Measurements from ENCODE around the gene DNM2.

- TF ChIP-seq POLR2A (IDR thresholded peaks at IDR 0.05) = no peak
- TF ChIP-seq, protein P1, sequence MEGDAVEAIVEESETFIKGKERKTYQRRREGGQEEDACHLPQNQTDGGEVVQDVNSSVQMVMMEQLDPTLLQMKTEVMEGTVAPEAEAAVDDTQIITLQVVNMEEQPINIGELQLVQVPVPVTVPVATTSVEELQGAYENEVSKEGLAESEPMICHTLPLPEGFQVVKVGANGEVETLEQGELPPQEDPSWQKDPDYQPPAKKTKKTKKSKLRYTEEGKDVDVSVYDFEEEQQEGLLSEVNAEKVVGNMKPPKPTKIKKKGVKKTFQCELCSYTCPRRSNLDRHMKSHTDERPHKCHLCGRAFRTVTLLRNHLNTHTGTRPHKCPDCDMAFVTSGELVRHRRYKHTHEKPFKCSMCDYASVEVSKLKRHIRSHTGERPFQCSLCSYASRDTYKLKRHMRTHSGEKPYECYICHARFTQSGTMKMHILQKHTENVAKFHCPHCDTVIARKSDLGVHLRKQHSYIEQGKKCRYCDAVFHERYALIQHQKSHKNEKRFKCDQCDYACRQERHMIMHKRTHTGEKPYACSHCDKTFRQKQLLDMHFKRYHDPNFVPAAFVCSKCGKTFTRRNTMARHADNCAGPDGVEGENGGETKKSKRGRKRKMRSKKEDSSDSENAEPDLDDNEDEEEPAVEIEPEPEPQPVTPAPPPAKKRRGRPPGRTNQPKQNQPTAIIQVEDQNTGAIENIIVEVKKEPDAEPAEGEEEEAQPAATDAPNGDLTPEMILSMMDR (IDR thresholded peaks at IDR 0.05) = no peak
These were observed 148.6 kb downstream of the DNM2 start for GRCh38 chr19:10866495-10866894.

Measured in testis (tissue), 2 donors.